Neural crest cell (in vitro differentiated cells): Measurements from ENCODE around the gene MYO1B. TPM values are rescaled to one million over a fixed set of nuclear protein-coding genes. Genes with fewer than 3 reads are reported as not detected.

Experiments used
- DNase-seq: peaks from one replicate; pipeline ENCODE4 v3.0.0; 2021; ENCODE audit warnings: low read depth, mixed read lengths, low spot score
- H3K27ac Mint-ChIP-seq: one replicate; pipeline ENCODE4 v1.8.0; 2021; ENCODE audit warnings: mild to moderate bottlenecking, mixed read lengths; ENCODE audit not compliant: unreplicated experiment
- H3K27me3 Mint-ChIP-seq: 2 replicates; pipeline ENCODE4 v1.8.0; 2021; ENCODE audit warnings: low read depth, mild to moderate bottlenecking, mixed read lengths
- H3K36me3 Mint-ChIP-seq: 2 replicates; pipeline ENCODE4 v1.8.0; 2021; ENCODE audit warnings: low read depth, mild to moderate bottlenecking, mixed read lengths
- H3K4me1 Mint-ChIP-seq: 2 replicates; pipeline ENCODE4 v1.8.0; 2021; ENCODE audit warnings: mixed read lengths
- H3K4me3 Mint-ChIP-seq: one replicate; pipeline ENCODE4 v1.8.0; 2021; ENCODE audit warnings: mild to moderate bottlenecking, mixed read lengths
- H3K9me3 Mint-ChIP-seq: 2 replicates; pipeline ENCODE4 v1.8.0; 2021; ENCODE audit warnings: mixed read lengths
- total RNA-seq: library from RNA; stranded (reverse); gene quantifications from 2 replicates; pipeline ENCODE4 v1.2.1, GENCODE V29; 2021
- TF ChIP-seq, protein P1 (sequence below): fragments of 200-600 bp; sonication (generic); conservative IDR thresholded peaks from 2 replicates; pipeline ENCODE4 v1.5.0; 2021; ENCODE audit warnings: antibody characterized with exemption, mild to moderate bottlenecking

Gene MYO1B
- total RNA-seq, 1 donor from 2014 or later = 116 TPM

DNA sequence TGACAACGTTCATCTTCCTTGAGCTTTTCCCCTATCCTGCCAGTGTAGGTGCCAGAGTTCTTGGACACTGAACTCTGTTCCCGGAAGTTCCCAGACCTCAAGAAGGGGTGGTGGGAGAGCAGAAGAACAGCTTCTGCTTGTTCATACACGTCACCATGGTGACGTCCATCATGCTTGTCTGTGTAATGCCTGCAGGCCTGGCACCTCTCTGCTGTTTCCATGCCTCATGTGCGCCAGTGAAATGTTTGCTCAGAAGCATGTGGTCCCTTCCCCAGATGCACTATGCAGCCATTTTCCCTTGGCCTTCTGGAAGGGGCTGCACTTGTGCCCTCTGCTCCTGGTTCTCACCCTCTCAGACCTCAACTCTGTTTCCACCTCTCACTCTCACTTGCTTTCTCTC, 221.9 kb downstream of the MYO1B start:
- no peak overlapping the region for H3K4me3 Mint-ChIP-seq
- peaks cover 12% of the 10 kb centered on the region for H3K4me1 Mint-ChIP-seq
- H3K27ac Mint-ChIP-seq = peak overlapping the region; percentile 57
- TF ChIP-seq, protein P1, sequence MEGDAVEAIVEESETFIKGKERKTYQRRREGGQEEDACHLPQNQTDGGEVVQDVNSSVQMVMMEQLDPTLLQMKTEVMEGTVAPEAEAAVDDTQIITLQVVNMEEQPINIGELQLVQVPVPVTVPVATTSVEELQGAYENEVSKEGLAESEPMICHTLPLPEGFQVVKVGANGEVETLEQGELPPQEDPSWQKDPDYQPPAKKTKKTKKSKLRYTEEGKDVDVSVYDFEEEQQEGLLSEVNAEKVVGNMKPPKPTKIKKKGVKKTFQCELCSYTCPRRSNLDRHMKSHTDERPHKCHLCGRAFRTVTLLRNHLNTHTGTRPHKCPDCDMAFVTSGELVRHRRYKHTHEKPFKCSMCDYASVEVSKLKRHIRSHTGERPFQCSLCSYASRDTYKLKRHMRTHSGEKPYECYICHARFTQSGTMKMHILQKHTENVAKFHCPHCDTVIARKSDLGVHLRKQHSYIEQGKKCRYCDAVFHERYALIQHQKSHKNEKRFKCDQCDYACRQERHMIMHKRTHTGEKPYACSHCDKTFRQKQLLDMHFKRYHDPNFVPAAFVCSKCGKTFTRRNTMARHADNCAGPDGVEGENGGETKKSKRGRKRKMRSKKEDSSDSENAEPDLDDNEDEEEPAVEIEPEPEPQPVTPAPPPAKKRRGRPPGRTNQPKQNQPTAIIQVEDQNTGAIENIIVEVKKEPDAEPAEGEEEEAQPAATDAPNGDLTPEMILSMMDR = no peak
- no peak for DNase-seq
- H3K27me3 Mint-ChIP-seq = no peaks in the 10 kb centered on the region
- no peaks in the 10 kb centered on the region for H3K36me3 Mint-ChIP-seq
- H3K9me3 Mint-ChIP-seq = no peaks in the 10 kb centered on the region

DNA sequence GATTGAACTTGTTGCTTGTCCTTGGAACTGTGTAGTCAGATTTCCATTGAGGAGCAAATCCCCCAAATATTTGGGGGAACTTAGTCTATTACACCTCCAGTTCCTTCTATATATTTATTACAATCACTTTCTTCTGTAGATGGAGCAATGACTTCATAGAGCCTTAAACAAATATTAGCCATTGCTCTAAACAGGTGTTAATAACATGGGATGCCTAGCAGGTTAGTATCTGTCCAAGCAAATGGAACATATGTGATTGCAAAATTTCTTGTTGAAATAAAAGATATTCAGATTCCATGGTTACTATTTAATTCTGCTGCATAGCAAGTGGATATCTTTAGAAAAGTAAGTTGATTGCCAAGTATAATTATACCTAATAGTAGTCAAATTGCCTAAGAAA, 225.1 kb downstream of the MYO1B start:
- DNase-seq = no peak
- Mint-ChIP-seq H3K27me3 (no peaks in the 10 kb centered on the region), H3K9me3 (no peaks in the 10 kb centered on the region), H3K4me3 (no peak overlapping the region), H3K27ac (no peak overlapping the region), H3K4me1 (peaks cover 9% of the 10 kb centered on the region), H3K36me3 (no peaks in the 10 kb centered on the region)
- TF ChIP-seq, protein P1 = no peak

DNA sequence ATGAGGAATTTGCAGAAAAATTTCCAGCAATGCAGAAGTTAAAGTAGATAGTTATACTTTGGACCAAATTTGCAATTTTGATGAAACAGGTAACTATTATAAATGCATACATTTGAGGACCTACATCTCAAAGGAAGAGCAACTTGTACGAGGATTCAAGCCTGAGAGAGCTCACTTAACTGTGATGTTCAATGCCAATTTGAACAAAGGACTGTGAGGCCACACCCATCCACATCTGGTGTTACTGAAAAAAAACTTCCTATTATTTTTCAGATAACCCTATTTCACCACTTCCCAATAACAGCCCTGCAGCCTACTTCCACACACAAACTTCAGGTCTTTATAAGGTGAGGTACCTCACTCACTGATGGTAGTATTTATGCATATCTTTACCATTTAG, 229.3 kb downstream of the MYO1B start:
- Mint-ChIP-seq H3K4me1 (peaks cover 25% of the 10 kb centered on the region), H3K36me3 (no peaks in the 10 kb centered on the region), H3K9me3 (peaks cover 2% of the 10 kb centered on the region), H3K4me3 (no peak overlapping the region), H3K27me3 (no peaks in the 10 kb centered on the region), H3K27ac (no peak overlapping the region)
- TF ChIP-seq, protein P1 = no peak
- no peak for DNase-seq

Other genes starting within 250 kb of the MYO1B start
- gene STAT1, start 231.2 kb upstream of the MYO1B start, total RNA-seq = 39.9 and 41.3 TPM in 2 replicates
- 1.0 and 1.4 TPM in 2 replicates for gene STAT4, start 94.4 kb upstream of the MYO1B start, total RNA-seq